GM19467 (cell line): ENCODE data around the gene LMCD1.

Source experiments
- ATAC-seq: cut with Tn5 transposase; IDR thresholded peaks from one replicate; pipeline ENCODE4 v1.9.1; 2021; ENCODE audit warnings: mild to moderate bottlenecking, moderate library complexity; ENCODE audit not compliant: unreplicated experiment

The LMCD1 gene

DNA sequence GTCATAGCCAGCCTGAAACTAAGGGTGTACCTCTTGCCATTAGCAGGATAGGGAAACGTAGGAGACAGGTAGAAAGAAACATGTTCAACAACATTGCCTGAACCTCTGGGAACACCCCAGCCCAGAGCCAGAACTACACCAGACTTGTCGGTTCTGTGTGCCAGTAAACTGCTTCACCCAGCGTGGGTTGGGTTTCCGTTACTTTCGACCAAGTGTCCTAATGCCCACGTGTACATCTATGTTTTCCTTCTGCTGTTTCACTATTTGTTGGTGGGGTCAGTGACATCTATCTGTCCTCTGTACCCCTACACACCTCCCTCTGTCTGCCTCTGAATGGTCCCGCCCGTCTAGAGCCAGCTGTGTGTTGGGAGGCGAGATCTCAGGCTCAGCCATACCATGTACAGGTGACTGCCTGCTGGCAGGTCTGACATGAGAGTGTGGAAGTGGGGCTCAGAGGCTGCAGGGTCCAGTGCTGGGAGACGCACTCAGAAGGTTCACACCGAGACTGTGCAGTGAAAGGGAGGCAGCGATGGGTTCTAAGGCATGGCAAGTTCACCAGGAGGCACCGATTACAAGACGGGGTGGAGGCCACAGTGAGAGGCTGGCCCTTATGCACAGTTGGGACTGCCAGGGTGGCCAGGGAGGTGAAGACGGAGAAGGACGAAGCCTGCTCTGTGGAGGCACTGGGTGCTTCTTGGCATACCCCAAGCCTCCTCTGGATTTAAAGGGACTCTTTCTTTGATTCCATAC lies 106.6 kb downstream of the LMCD1 start:
- ATAC-seq: no peak

DNA sequence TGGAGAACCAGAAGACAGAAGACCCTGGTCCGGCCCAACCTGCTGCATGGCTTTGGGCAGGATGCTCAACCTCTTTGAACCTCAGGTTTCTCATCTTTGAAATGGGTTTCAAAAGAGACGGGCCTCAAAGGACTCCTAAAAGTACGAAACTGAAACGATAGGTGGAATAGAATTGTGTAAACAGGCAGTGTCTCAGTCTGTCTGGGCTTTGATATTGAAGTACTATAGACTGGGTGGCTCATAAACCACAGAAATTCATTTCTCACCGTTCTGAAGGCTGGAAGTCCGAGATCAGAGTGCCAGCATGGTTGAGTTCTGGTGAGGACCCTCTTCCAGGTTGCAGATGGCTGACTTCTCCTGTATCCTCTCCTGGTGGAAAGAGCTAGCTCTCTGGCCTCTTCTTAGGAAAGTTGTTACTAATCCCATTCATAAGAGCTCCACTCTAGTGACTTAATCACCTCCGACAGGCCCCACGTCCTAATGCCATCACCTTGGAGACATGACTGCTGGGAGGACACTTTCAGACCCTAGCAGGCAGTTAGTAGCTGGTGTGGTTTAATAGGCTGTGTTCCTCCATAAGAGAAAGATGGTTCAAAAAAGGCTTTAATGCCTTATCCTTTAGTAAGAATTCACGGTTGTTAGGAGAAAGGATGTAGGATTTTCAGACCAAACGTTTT lies 107.3 kb downstream of the LMCD1 start:
- ATAC-seq: no peak

GRCh38 chr3:8610951-8611350 lies 109.3 kb downstream of the LMCD1 start:
- ATAC-seq: no peak

DNA sequence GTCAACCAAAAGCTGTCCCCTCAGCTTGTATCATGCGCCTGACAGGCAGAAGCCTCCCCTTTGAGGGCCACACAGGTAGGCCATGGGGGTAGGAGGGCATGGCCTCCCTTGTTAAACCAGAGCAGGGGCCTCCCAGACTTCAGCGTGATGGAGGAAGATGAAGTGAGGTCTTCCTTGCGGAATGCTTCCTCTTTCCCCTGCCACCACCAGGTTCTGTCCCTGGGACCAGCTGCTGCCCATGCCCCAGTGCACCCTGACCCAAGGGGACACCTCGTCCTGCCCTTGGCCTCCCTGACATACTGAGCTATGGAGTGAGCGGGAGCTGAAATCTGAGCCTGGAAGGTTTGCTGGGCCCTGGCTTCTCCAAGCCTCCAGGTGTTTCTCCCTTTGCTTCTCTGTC lies 116.3 kb downstream of the LMCD1 start:
- no peak for ATAC-seq

GRCh38 chr3:8618950-8619349 lies 117.3 kb downstream of the LMCD1 start:
- no peak for ATAC-seq

DNA sequence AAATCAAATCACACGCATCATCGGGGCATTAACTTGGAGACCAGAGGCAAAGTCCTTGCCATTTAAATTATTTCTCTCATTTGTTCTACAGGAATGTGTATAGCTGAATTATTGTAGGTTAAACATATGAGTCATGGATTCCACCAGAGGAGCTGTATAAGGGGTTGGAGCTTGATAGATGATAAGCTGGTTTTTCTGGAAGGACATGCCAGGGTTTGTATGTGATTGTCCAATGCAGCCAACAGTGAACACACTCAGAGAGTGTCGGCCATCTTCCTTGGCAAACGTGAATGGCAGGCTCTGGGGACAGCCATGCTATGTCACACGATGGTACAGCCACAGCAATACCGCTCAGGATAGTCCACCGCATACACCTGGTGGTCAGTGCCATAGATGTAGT lies 117.9 kb downstream of the LMCD1 start:
- no peak for ATAC-seq

DNA sequence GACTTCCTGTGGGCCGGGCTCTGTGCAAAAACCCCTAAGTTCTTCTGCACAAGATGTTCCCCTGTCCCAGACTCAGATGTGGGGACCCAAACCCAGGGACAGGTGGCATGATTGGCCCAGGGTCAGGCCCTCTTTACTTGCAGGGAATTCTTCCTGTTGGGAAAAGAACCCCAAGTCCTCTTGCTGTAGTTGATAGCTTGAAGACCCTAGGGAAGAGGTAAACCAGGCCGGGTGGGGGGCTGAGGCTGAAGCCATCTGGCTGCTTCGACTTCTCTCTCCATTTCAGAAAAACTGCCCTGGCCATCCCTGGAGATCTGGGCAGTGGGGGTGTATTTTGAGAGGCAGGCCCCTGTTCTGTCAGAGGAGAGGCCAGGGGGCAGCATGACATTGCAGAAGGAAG lies 119.5 kb downstream of the LMCD1 start:
- ATAC-seq: no peak

GRCh38 chr3:8621872-8622271 lies 120.2 kb downstream of the LMCD1 start:
- ATAC-seq: no peak

DNA sequence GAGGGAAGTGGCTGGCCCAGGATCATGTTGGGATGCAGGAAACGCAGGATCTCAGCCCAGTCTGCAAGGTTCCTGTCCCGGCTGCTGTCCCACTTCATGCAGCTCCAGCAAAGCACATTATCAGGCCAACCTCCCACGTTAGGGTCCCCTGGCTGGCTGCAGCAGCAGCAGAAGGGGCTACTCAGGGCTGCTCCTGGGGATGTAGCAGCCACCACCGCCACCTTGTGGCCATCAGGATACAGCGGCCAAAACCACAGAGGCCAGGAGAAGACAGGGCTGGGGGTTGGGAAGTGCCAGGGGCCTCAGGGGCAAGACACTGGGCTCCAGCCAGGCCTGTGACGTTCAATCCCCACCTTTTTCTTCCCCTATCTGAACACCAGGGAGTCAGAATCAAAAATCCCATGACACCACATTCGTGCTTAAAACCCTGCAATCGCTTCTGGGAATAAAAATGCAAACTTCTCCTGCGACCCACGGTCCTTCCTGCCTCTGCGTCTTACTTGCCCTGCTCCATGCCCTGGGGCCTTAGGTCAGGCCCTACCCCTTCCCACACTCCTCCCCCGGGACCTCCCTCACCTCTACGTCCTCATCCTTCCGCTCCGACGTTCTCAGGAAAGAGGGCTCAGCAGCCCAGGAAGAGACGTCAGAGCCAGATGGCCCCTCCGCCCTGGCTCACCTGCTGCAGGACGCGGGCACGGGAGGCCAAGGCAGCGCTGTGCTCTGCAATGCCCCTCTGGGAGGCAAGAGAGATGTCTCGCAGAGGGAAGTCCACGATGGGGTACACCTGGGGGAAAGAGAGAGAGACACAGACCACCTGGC lies 121.5 kb downstream of the LMCD1 start:
- peak; percentile 91 for ATAC-seq

- ATAC-seq: no peak
These were observed 122.1 kb downstream of the LMCD1 start for GRCh38 chr3:8623741-8624140.
